IMR-90 (cell line): Measurements from ENCODE around the gene PTPN13. TPM values are rescaled to one million over a fixed set of nuclear protein-coding genes. Genes with fewer than 3 reads are reported as not detected.

ENCODE experiments used
- ATAC-seq: fragments of 200-7000 bp; cut with Tn5 transposase; 2 replicates; pipeline ENCODE4 v1.9.1; 2020; ENCODE audit warnings: low read depth, mild to moderate bottlenecking, moderate library complexity
- BruUV-seq: library from RNA; stranded (reverse); fragments of 400-500 nt; replicated peaks from 2 replicates; lab custom pipeline; 2021; lab: Mats Ljungman, UMichigan
- CTCF ChIA-PET: fragments of 300-600 bp; formaldehyde crosslinking; extraction: SDS; loops from one replicate; lab custom pipeline; 2021; ENCODE audit warnings: antibody characterized with exemption; lab: Yijun Ruan, JAX
- POLR2A ChIA-PET: fragments of 300-600 bp; sonication (Branson Sonifier 250); formaldehyde crosslinking; loops from one replicate; lab custom pipeline; 2022; ENCODE audit warnings: antibody characterized with exemption; ENCODE audit not compliant: unreplicated experiment; lab: Charles Lee
- DNase-seq: peaks from one replicate; pipeline ENCODE4 v3.0.0; 2013
- H2AFZ ChIP-seq: replicated peaks from 2 replicates; pipeline ENCODE3; 2013; ENCODE audit warnings: low read length, mild to moderate bottlenecking; ENCODE audit not compliant: poor library complexity
- H2AK5ac ChIP-seq: 2 replicates; pipeline ENCODE4 v1.6.1; 2013; ENCODE audit warnings: low read depth, low read length, inconsistent platforms
- H2AK9ac ChIP-seq: replicated peaks from 2 replicates; pipeline ENCODE3; 2013; ENCODE audit warnings: mild to moderate bottlenecking, low read depth, low read length, moderate library complexity; ENCODE audit not compliant: poor library complexity
- H2BK120ac ChIP-seq: 2 replicates; pipeline ENCODE4 v1.6.1; 2013; ENCODE audit warnings: low read depth, low read length, inconsistent platforms
- H2BK15ac ChIP-seq: 3 replicates; pipeline ENCODE4 v1.6.1; 2013; ENCODE audit warnings: low read depth, low read length, inconsistent platforms
- H2BK20ac ChIP-seq: 2 replicates; pipeline ENCODE4 v1.6.1; 2013; ENCODE audit warnings: low read depth, mild to moderate bottlenecking, inconsistent platforms, low read length, moderate library complexity
- H2BK5ac ChIP-seq: 2 replicates; pipeline ENCODE4 v1.6.1; 2013; ENCODE audit warnings: mild to moderate bottlenecking, low read depth, low read length, inconsistent platforms; ENCODE audit not compliant: poor library complexity, severe bottlenecking
- H3K14ac ChIP-seq: replicated peaks from 2 replicates; pipeline ENCODE4 v1.6.1; 2013; ENCODE audit warnings: low read depth, low read length, inconsistent platforms
- H3K18ac ChIP-seq: 2 replicates; pipeline ENCODE4 v1.6.1; 2013; ENCODE audit warnings: low read depth, low read length, control low read depth
- H3K23ac ChIP-seq: 2 replicates; pipeline ENCODE4 v1.6.1; 2013; ENCODE audit warnings: low read depth, low read length, inconsistent platforms
- H3K27ac ChIP-seq: 2 replicates; pipeline ENCODE4 v1.5.1; 2013; ENCODE audit warnings: mild to moderate bottlenecking, control low read depth, low read length; ENCODE audit not compliant: insufficient read depth
- H3K27me3 ChIP-seq: 2 replicates; pipeline ENCODE4 v1.6.1; 2013; ENCODE audit warnings: low read length; ENCODE audit not compliant: control insufficient read depth, insufficient read depth
- H3K36me3 ChIP-seq: 2 replicates; pipeline ENCODE4 v1.6.1; 2013; ENCODE audit warnings: low read length, mixed read lengths; ENCODE audit not compliant: control insufficient read depth, insufficient read depth
- H3K4ac ChIP-seq: 2 replicates; pipeline ENCODE4 v1.6.1; 2013; ENCODE audit warnings: low read depth, low read length, inconsistent platforms
- H3K4me1 ChIP-seq: 2 replicates; pipeline ENCODE4 v1.6.1; 2013; ENCODE audit warnings: low read length, mixed read lengths; ENCODE audit not compliant: control insufficient read depth, insufficient read depth
- H3K4me2 ChIP-seq: 2 replicates; pipeline ENCODE4 v1.6.1; 2013; ENCODE audit warnings: low read depth, mild to moderate bottlenecking, control low read depth, low read length, moderate library complexity
- H3K4me3 ChIP-seq: 2 replicates; pipeline ENCODE4 v1.5.1; 2013; ENCODE audit warnings: low read depth, mild to moderate bottlenecking, control low read depth, low read length, moderate library complexity; ENCODE audit not compliant: insufficient read depth
- H3K56ac ChIP-seq: 2 replicates; pipeline ENCODE4 v1.6.1; 2013; ENCODE audit warnings: low read length, inconsistent platforms; ENCODE audit not compliant: insufficient read depth; ENCODE audit errors: extremely low read depth
- H3K79me1 ChIP-seq, 2 experiments: 2 replicates each; pipeline ENCODE4 v1.6.1; 2013; ENCODE audit warnings: low read length in 2 of 2, inconsistent platforms in 1 of 2, low read depth in 1 of 2
- H3K9ac ChIP-seq: 2 replicates; pipeline ENCODE4 v1.6.1; 2013; ENCODE audit warnings: low read depth, low read length, control low read depth
- H3K9me1 ChIP-seq: 2 replicates; pipeline ENCODE4 v1.6.1; 2013; ENCODE audit warnings: low read length, inconsistent platforms; ENCODE audit not compliant: insufficient read depth
- H3K9me3 ChIP-seq: 2 replicates; pipeline ENCODE4 v1.6.1; 2013; ENCODE audit warnings: low read length; ENCODE audit not compliant: control insufficient read depth, insufficient read depth
- H4K20me1 ChIP-seq: 2 replicates; pipeline ENCODE4 v1.6.1; 2013; ENCODE audit warnings: low read length, inconsistent platforms; ENCODE audit not compliant: insufficient read depth
- H4K5ac ChIP-seq: 2 replicates; pipeline ENCODE4 v1.6.1; 2013; ENCODE audit warnings: mild to moderate bottlenecking, low read depth, low read length, control low read depth
- H4K8ac ChIP-seq, 2 experiments: 2 replicates each; pipeline ENCODE4 v1.6.1; 2013; ENCODE audit warnings: low read depth in 2 of 2, low read length in 2 of 2, control low read depth in 1 of 2, inconsistent platforms in 1 of 2
- H4K91ac ChIP-seq: 2 replicates; pipeline ENCODE4 v1.6.1; 2013; ENCODE audit warnings: low read depth, low read length, inconsistent platforms; ENCODE audit not compliant: insufficient read depth
- BHLHE40 ChIP-seq: fragments of 150-350 bp; IDR thresholded peaks from 2 replicates; pipeline ENCODE4 v1.6.1; 2016; ENCODE audit warnings: mild to moderate bottlenecking, low read depth, low read length
- CEBPB ChIP-seq: IDR thresholded peaks from 2 replicates; pipeline ENCODE4 v1.6.1; 2012; ENCODE audit warnings: low read depth, low read length, improper control_type of control experiment
- CHD1 ChIP-seq: IDR thresholded peaks from 2 replicates; pipeline ENCODE4 v1.6.1; 2012; ENCODE audit warnings: low read depth, low read length, improper control_type of control experiment
- ELK1 ChIP-seq: fragments of 150-350 bp; IDR thresholded peaks from 2 replicates; pipeline ENCODE4 v1.6.1; 2016; ENCODE audit warnings: low read depth, mild to moderate bottlenecking, low read length, moderate library complexity, borderline replicate concordance
- MAFK ChIP-seq: IDR thresholded peaks from 2 replicates; pipeline ENCODE4 v1.6.1; 2012; ENCODE audit warnings: low read depth, low read length, improper control_type of control experiment
- MAZ ChIP-seq: IDR thresholded peaks from 2 replicates; pipeline ENCODE4 v1.6.1; 2012; ENCODE audit warnings: low read depth, mild to moderate bottlenecking, low read length, improper control_type of control experiment, moderate library complexity, borderline replicate concordance
- MXI1 ChIP-seq: IDR thresholded peaks from 2 replicates; pipeline ENCODE4 v1.6.1; 2012; ENCODE audit warnings: low read depth, mild to moderate bottlenecking, low read length, moderate library complexity, borderline replicate concordance
- RCOR1 ChIP-seq: IDR thresholded peaks from 2 replicates; pipeline ENCODE4 v1.6.1; 2012; ENCODE audit warnings: mild to moderate bottlenecking, low read length, improper control_type of control experiment; ENCODE audit not compliant: insufficient replicate concordance
- RFX5 ChIP-seq: IDR thresholded peaks from 2 replicates; pipeline ENCODE4 v1.8.0; 2012; ENCODE audit warnings: low read depth, mild to moderate bottlenecking, low read length, moderate library complexity
- USF2 ChIP-seq: fragments of 150-350 bp; IDR thresholded peaks from 2 replicates; pipeline ENCODE4 v1.6.1; 2017; ENCODE audit warnings: mild to moderate bottlenecking, antibody characterized with exemption, low read length, low read depth
- WGBS, 2 experiments: methylation state at CpG; one replicate each; pipeline versions ENCODE4 v1.1.5 to v1.1.7; 2013; ENCODE audit warnings: missing lambda C conversion rate in 2 of 2; ENCODE audit not compliant: insufficient read length in 1 of 2; ENCODE audit errors: extremely low coverage in 2 of 2; 5-methylcytosine and 5-hydroxymethylcytosine counted together
- dilution Hi-C: fragments of 300-500 bp; cut with HindIII; formaldehyde crosslinking; loops from one replicate; pipeline ENCODE4 v1.14.3; 2018; ENCODE audit warnings: low sequenced_read_pairs; ENCODE audit not compliant: unreplicated experiment
- in situ Hi-C: fragments of 300-500 bp; cut with MboI; formaldehyde crosslinking; loops from 3 replicates; pipeline ENCODE4 v1.14.3; 2019; ENCODE audit warnings: low sequenced_read_pairs, inconsistent platforms, mixed read lengths
- intact Hi-C: fragments of 100-400 bp; cut with micrococcal nuclease; formaldehyde crosslinking; loops from 2 replicates; pipeline ENCODE4 v1.10.0; 2022
- polyA plus RNA-seq, 3 experiments: library from polyadenylated mRNA; depleted of rRNA; stranded (reverse); fragments of >200 nt; gene quantifications; 2 replicates each; pipeline ENCODE4 v1.2.3, GENCODE V29; 2012; ENCODE audit warnings: low replicate concordance in 1 of 3
- total RNA-seq: library from RNA; depleted of rRNA; stranded (reverse); fragments of >200 nt; gene quantifications from 2 replicates; pipeline ENCODE4 v1.2.3, GENCODE V29; 2012

PTPN13 gene
- total and polyA plus RNA-seq, 2 of the 4 experiments (the other 2 are of a cell fraction) = 7.7 to 29.0 TPM

GRCh38 chr4:86683167-86683566 lies 89.1 kb downstream of the PTPN13 start:
- H3K4me2 ChIP-seq = no peak overlapping the region
- H2AK5ac ChIP-seq = no peak overlapping the region
- no peak overlapping the region for H2AFZ ChIP-seq
- intact Hi-C loops = no loop called here
- no peak for DNase-seq
- H3K4ac ChIP-seq = no peak overlapping the region
- no peak overlapping the region for H2BK20ac ChIP-seq
- no peaks in the 10 kb centered on the region for H3K36me3 ChIP-seq
- H4K8ac ChIP-seq = no peak overlapping the region
- WGBS, 2 experiments = 88% methylated on average over 1 of the region's 2 CpGs; no CpG with 5 or more reads in 1 of the 2 experiments
- H4K91ac ChIP-seq = no peak overlapping the region
- H3K4me3 ChIP-seq = no peak overlapping the region
- H3K4me1 ChIP-seq = no peaks in the 10 kb centered on the region
- no peak overlapping the region for H3K9ac ChIP-seq
- ATAC-seq = no peak
- dilution Hi-C loops = no loop called here
- no peak overlapping the region for H3K18ac ChIP-seq
- H3K9me1 ChIP-seq = no peaks in the 10 kb centered on the region; the same call in 1 of the 2 replicates
- in situ Hi-C loops = no loop called here
- H2BK5ac ChIP-seq = no peak overlapping the region
- POLR2A ChIA-PET = no interaction called here
- H3K23ac ChIP-seq = no peak overlapping the region
- H2BK15ac ChIP-seq = no peak overlapping the region
- H3K9me3 ChIP-seq = no peaks in the 10 kb centered on the region
- no peak overlapping the region for H3K14ac ChIP-seq
- H3K27ac ChIP-seq = no peak overlapping the region
- peaks cover 0 to 7% of the 10 kb centered on the region in 2 experiments; a peak in 2 of 4 replicates for H3K79me1 ChIP-seq
- H2BK120ac ChIP-seq = no peak overlapping the region
- H3K27me3 ChIP-seq = no peaks in the 10 kb centered on the region
- CTCF ChIA-PET = no interaction called here
- no peak for TF ChIP-seq MXI1
- TF ChIP-seq CHD1 = no peak
- no peak for TF ChIP-seq RFX5
- no peak for TF ChIP-seq RCOR1
- TF ChIP-seq BHLHE40 = no peak
- no peak for TF ChIP-seq ELK1
- no peak for TF ChIP-seq USF2
- no peak for TF ChIP-seq CEBPB
- no peak for TF ChIP-seq MAZ
- TF ChIP-seq MAFK = no peak
- H4K20me1 ChIP-seq = no peaks in the 10 kb centered on the region
- H3K56ac ChIP-seq = no peak overlapping the region
- H4K5ac ChIP-seq = no peak overlapping the region
- BruUV-seq = no TSS peak
- H2AK9ac ChIP-seq = no peak overlapping the region
